ENCODE measurements around the gene PCNX1. TPM values are rescaled to one million over a fixed set of nuclear protein-coding genes. Genes with fewer than 3 reads are reported as not detected.

PCNX1 gene
- total and polyA plus RNA-seq, 12 donors = 4.5 to 66.6 (median 47.7) TPM

- ATAC-seq = no peak
- Histone ChIP-seq H3K9me3 (no peaks in the 10 kb centered on the region), H3K4me3 (no peak overlapping the region), H3K4me1 (peaks cover 0 to 55% (median 7%) of the 10 kb centered on the region in 9 donors), H3K27ac (peak overlapping the region in 1 of 10 donors; percentile 73), H3K36me3 (peaks cover 0 to 50% (median 8%) of the 10 kb centered on the region in 9 donors), H3K27me3 (no peaks in the 10 kb centered on the region)
- intact Hi-C loops (cut with DNase I) = no loop called here
- TF ChIP-seq CTCF (IDR thresholded peaks at IDR 0.05) = no peak
- WGBS, 2 donors = 96% methylated on average over 2 of the region's 2 CpGs
- no peak for DNase-seq
Measured at GRCh38 chr14:71000091-71000490, 92.8 kb downstream of the PCNX1 start.

GRCh38 chr14:71001742-71002141 is 94.5 kb downstream of the PCNX1 start:
- Histone ChIP-seq H3K27me3 (no peaks in the 10 kb centered on the region), H3K4me1 (peaks cover 0 to 55% (median 7%) of the 10 kb centered on the region in 9 donors), H3K27ac (peak overlapping the region in 8 of 10 donors; percentile 5 to 69 (median 38)), H3K4me3 (peak overlapping the region in 5 of 10 donors; percentile 11 to 37 (median 24)), H3K36me3 (peaks cover 0 to 43% (median under 1%) of the 10 kb centered on the region in 9 donors), H3K9me3 (no peaks in the 10 kb centered on the region)
- 32 to 37% methylated on average over 5 of the region's 5 CpGs for WGBS, 2 donors
- TF ChIP-seq CTCF (IDR thresholded peaks at IDR 0.05) = no peak
- no peak for DNase-seq
- peak in 5 of 8 donors; percentile 51 to 83 (median 62) for ATAC-seq
- intact Hi-C loops (cut with DNase I) = no loop called here

GRCh38 chr14:71003156-71003555 is 95.9 kb downstream of the PCNX1 start:
- intact Hi-C loops (cut with DNase I) = no loop called here
- Histone ChIP-seq H3K27ac (peak overlapping the region in 1 of 10 donors; percentile 34), H3K36me3 (peaks cover 0 to 46% (median 0%) of the 10 kb centered on the region in 9 donors), H3K4me3 (no peak overlapping the region), H3K4me1 (peaks cover 0 to 49% (median 7%) of the 10 kb centered on the region in 9 donors), H3K27me3 (no peaks in the 10 kb centered on the region), H3K9me3 (no peaks in the 10 kb centered on the region)
- no peak for TF ChIP-seq CTCF (IDR thresholded peaks at IDR 0.05)
- WGBS, 2 donors = 94 to 97% methylated on average over 13 of the region's 13 CpGs
- DNase-seq = no peak
- no peak for ATAC-seq

- peaks cover 0 to 42% (median 5%) of the 10 kb centered on the region in 9 donors for H3K4me1 ChIP-seq
- no peak for TF ChIP-seq CTCF (IDR thresholded peaks at IDR 0.05)
Measured at GRCh38 chr14:71004481-71004880, 97.2 kb downstream of the PCNX1 start.

More at GRCh38 chr14:71004481-71004880, 97.2 kb downstream of the PCNX1 start:
- H3K27ac ChIP-seq = no peak overlapping the region
- no peak for DNase-seq
- no peak overlapping the region for H3K4me3 ChIP-seq
- peaks cover 0 to 51% (median 0%) of the 10 kb centered on the region in 9 donors for H3K36me3 ChIP-seq
- H3K9me3 ChIP-seq = no peaks in the 10 kb centered on the region
- WGBS, 2 donors = 96% methylated on average over 2 of the region's 2 CpGs
- no peak for ATAC-seq
- intact Hi-C loops (cut with DNase I) = no loop called here
- no peaks in the 10 kb centered on the region for H3K27me3 ChIP-seq
